Ovary (tissue), 9 donors: Measurements from ENCODE around the gene NCF2. TPM values are rescaled to one million over a fixed set of nuclear protein-coding genes. Genes with fewer than 3 reads are reported as not detected.

Experiments used
- DNase-seq, 5 donors: peaks; one replicate each; pipeline ENCODE4 v3.0.0-alpha.2; 2019 to 2020
- H3K27ac ChIP-seq, 2 donors: fragments of 200-600 bp; one replicate each; pipeline versions ENCODE4 v1.5.1 to v1.8.0; 2019 to 2022
- H3K27me3 ChIP-seq: fragments of 200-600 bp; one replicate; pipeline ENCODE4 v1.8.0; 2022
- H3K36me3 ChIP-seq: fragments of 200-600 bp; sonication (generic); one replicate; pipeline ENCODE4 v1.5.1; 2019
- H3K4me1 ChIP-seq: one replicate; pipeline ENCODE4 v1.8.1; 2013; ENCODE audit warnings: mild to moderate bottlenecking, moderate library complexity; ENCODE audit not compliant: insufficient read depth
- H3K4me3 ChIP-seq: fragments of 200-600 bp; sonication (generic); one replicate; pipeline ENCODE4 v1.5.1; 2017
- H3K9me3 ChIP-seq, 2 donors: fragments of 200-600 bp in 1 of 2; sonication (generic) in 1 of 2; one replicate each; pipeline versions ENCODE4 v1.5.1 to v1.8.1; 2013 to 2019; ENCODE audit warnings: mild to moderate bottlenecking in 1 of 2, moderate library complexity in 1 of 2
- EP300 ChIP-seq: sonication (generic); formaldehyde crosslinking; IDR thresholded peaks from one replicate; pipeline ENCODE4 v1.6.1; 2017; ENCODE audit warnings: antibody characterized with exemption
- POLR2A ChIP-seq: fragments of 450-650 bp; IDR thresholded peaks from one replicate; pipeline ENCODE4 v1.6.1; 2017; ENCODE audit warnings: antibody characterized with exemption, mild to moderate bottlenecking, moderate library complexity
- WGBS, 3 donors: extraction: QIAGEN DNeasy Blood & Tissue Kit in 1 of 3; methylation state at CpG; one replicate each; pipeline versions ENCODE4 v1.1.5 to v1.1.7; 2013 to 2017; 5-methylcytosine and 5-hydroxymethylcytosine counted together
- intact Hi-C, 4 donors: fragments of 100-400 bp; cut with DNase I; formaldehyde crosslinking; loops; one replicate each; pipeline versions ENCODE4 v1.11.0 to v1.15.1; 2022 to 2023
- polyA plus RNA-seq, 2 donors: library from polyadenylated mRNA; stranded (reverse); fragments of 200-250 nt in 1 of 2; fragments of 350-450 nt in 1 of 2; fragmentation: Illumina TruSeq in 1 of 2; extraction: RNeasy Lipid Tissue Mini Kit (QIAGEN cat#74804) in 1 of 2; gene quantifications; one replicate each; pipeline ENCODE4 v1.2.3, GENCODE V29; 2013 to 2014
- total RNA-seq, 7 donors: library from RNA; depleted of rRNA in 2 of 7; stranded (reverse); fragments of >200 nt in 2 of 7; fragmentation: NEBNext Ultra II Directional in 3 of 7; extraction: Animal tissue kit (Norgen Biotek cat#: 25700) in 3 of 7; gene quantifications; one replicate each; pipeline versions ENCODE4 v1.1.0 to v1.2.4, GENCODE V29; 2016 to 2023
- TF ChIP-seq, protein P1 (sequence below), 3 donors: fragments of 450-650 bp in 2 of 3; fragments of 200-600 bp in 1 of 3; IDR thresholded peaks; one replicate each; pipeline versions ENCODE4 v1.5.1 to v1.8.0; 2016 to 2022; ENCODE audit warnings: antibody characterized with exemption in 3 of 3, mild to moderate bottlenecking in 1 of 3
- donor health status: DM: no; HTN: no; CAD: no; lungs with moderate emphysema.
- donor health status: DM: no; HTN: no; CAD: no.
- donor health status: Bipolar disorder and iron deficiency.
- donor health status: DM: yes; HTN: yes; CAD: no.
- donor health status: DM: no; HTN: no; CAD: no.
- donor health status: DM: yes; HTN: yes; CAD: no.

The NCF2 gene
- total and polyA plus RNA-seq, 9 donors = 1.9 to 15.9 (median 3.2) TPM

DNA sequence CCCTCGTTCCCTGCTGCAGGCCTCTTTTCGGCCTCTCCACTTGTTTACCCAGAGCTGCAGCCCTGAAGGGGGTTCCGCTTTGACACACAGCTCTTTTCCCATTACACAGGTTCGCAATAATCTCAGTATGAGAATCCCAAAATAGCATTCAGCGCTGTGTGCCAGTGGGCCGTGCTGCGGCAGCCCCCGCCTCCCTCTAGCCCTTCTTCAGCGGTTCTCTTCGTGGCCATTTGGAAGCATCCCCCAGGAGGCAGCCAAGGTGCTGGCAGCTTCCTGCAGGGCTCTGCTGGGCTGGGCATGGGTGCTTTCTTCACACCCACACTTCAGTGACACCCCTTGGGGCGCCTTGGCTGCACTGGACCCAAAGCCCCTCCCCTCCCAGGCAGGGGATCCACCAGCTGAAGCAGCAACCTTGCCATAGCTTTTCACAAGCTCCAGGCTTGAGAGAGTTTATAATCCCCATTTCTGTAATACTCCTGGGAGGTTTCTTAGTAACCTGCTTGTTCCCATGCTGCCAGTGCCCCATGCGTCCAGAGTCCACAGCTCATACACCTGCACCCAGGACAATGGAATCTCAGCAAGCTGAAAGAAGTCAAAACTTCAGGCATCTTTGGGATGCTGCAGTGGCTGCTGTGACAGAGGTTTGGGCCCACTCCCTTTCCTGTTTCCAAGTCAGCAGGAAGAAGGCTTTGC, 8.1 kb downstream of the NCF2 start:
- Histone ChIP-seq H3K4me3 (no peak overlapping the region), H3K4me1 (no peaks in the 10 kb centered on the region), H3K9me3 (no peaks in the 10 kb centered on the region), H3K27me3 (no peaks in the 10 kb centered on the region), H3K36me3 (no peaks in the 10 kb centered on the region), H3K27ac (no peak overlapping the region)
- intact Hi-C loops = no loop called here
- TF ChIP-seq, protein P1, sequence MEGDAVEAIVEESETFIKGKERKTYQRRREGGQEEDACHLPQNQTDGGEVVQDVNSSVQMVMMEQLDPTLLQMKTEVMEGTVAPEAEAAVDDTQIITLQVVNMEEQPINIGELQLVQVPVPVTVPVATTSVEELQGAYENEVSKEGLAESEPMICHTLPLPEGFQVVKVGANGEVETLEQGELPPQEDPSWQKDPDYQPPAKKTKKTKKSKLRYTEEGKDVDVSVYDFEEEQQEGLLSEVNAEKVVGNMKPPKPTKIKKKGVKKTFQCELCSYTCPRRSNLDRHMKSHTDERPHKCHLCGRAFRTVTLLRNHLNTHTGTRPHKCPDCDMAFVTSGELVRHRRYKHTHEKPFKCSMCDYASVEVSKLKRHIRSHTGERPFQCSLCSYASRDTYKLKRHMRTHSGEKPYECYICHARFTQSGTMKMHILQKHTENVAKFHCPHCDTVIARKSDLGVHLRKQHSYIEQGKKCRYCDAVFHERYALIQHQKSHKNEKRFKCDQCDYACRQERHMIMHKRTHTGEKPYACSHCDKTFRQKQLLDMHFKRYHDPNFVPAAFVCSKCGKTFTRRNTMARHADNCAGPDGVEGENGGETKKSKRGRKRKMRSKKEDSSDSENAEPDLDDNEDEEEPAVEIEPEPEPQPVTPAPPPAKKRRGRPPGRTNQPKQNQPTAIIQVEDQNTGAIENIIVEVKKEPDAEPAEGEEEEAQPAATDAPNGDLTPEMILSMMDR (IDR thresholded peaks at IDR 0.05) = no peak
- TF ChIP-seq EP300 = no peak
- TF ChIP-seq POLR2A = no peak
- no peak for DNase-seq
- 76 to 83% (median 76%) methylated on average over 12 of the region's 12 CpGs for WGBS, 3 donors

DNA sequence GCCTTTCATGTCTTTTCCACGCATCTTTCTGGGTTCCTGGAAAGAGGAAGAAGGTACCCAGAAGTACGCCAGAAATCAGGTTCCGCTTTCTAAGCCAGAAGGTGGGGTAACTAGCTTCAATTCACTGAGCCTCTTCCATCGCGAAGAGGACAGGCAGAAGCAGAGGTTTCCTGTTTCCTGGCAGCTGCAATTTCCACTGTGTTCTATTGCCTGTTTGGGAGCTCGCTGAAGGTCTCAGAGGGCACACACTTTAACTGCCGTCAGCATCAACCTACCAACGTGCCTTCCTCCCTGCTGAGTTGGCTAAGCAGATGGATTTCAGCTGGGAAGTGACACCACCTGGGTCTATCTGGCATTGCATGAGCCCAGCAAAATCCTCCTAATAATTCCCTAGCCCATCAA, 10.0 kb downstream of the NCF2 start:
- DNase-seq = no peak
- Histone ChIP-seq H3K27ac (no peak overlapping the region), H3K4me3 (no peak overlapping the region), H3K27me3 (no peaks in the 10 kb centered on the region), H3K36me3 (no peaks in the 10 kb centered on the region), H3K4me1 (no peaks in the 10 kb centered on the region), H3K9me3 (no peaks in the 10 kb centered on the region)
- WGBS, 3 donors = 42 to 51% (median 44%) methylated on average over 8 of the region's 8 CpGs
- TF ChIP-seq EP300 (no peak), POLR2A (no peak)
- TF ChIP-seq, protein P1 (IDR thresholded peaks at IDR 0.05) = no peak
- intact Hi-C loops = no loop called here

DNA sequence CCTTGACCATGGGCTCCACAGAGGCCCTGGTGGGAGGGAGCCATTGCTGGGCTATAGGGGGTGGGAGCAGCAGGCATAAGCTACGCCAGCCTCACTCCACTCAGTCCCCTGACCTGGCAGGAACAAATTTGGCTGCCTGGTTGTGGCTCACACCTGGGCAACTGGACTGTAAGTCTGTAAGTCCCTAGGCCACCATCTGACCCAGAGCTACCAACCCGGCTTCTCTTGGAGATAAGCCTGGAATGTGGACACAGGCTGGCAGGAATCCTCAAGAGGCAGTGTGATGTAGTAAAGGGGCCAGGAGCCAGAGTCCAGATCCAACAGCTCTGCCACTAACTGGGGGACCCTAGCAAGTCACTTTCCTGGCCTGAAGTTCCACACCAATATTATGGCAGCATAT, 11.4 kb downstream of the NCF2 start:
- Histone ChIP-seq H3K4me1 (no peaks in the 10 kb centered on the region), H3K4me3 (no peak overlapping the region), H3K9me3 (no peaks in the 10 kb centered on the region), H3K36me3 (no peaks in the 10 kb centered on the region), H3K27me3 (no peaks in the 10 kb centered on the region), H3K27ac (no peak overlapping the region)
- WGBS, 3 donors = 59 to 68% (median 60%) methylated on average over 2 of the region's 2 CpGs
- intact Hi-C loops = no loop called here
- TF ChIP-seq EP300 (no peak), POLR2A (no peak)
- TF ChIP-seq, protein P1 (IDR thresholded peaks at IDR 0.05) = no peak
- no peak for DNase-seq

DNA sequence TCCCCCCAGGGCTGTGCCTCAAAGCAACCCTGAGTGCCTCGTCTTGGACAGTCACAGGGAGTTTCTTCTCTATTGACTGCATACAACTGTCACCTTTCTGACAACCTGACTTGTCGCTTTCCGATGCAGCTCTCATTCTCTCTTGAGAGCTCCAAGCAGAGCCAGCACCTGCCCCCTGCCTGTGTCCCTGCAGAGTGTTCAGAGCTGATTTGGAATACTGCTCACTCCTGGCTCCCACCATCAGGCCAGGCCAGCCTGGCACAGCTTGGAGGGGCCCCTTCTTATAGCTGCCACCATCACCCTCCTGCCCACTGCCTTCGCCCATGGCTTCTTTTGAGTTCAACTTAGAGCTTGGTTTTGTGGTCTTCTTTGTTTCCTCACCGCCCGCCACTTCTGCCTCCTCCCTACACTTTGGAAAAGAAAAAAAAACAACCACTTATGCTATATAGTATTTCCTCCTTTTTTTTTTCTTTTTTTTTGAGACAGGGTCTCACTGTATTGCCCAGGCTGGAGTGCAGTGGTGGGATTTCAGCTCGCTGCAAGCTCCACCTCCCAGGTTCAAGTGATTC, 12.3 kb downstream of the NCF2 start:
- no peaks in the 10 kb centered on the region for H3K36me3 ChIP-seq
- intact Hi-C loops = no loop called here
- no peaks in the 10 kb centered on the region for H3K9me3 ChIP-seq
- H3K27me3 ChIP-seq = no peaks in the 10 kb centered on the region
- no peak for DNase-seq
- H3K4me3 ChIP-seq = no peak overlapping the region
- WGBS, 3 donors = 89 to 92% (median 90%) methylated on average over 7 of the region's 7 CpGs
- TF ChIP-seq EP300 (no peak), POLR2A (no peak)
- TF ChIP-seq, protein P1 (IDR thresholded peaks at IDR 0.05) = no peak
- H3K27ac ChIP-seq = no peak overlapping the region
- H3K4me1 ChIP-seq = no peaks in the 10 kb centered on the region
